Ecto neural progenitor cell (in vitro differentiated cells): ENCODE results near the gene EEPD1.

Experiments used
- DNase-seq: peaks from one replicate; pipeline ENCODE4 v3.0.0-alpha.2; 2018; ENCODE audit warnings: low spot score

The EEPD1 gene

DNA sequence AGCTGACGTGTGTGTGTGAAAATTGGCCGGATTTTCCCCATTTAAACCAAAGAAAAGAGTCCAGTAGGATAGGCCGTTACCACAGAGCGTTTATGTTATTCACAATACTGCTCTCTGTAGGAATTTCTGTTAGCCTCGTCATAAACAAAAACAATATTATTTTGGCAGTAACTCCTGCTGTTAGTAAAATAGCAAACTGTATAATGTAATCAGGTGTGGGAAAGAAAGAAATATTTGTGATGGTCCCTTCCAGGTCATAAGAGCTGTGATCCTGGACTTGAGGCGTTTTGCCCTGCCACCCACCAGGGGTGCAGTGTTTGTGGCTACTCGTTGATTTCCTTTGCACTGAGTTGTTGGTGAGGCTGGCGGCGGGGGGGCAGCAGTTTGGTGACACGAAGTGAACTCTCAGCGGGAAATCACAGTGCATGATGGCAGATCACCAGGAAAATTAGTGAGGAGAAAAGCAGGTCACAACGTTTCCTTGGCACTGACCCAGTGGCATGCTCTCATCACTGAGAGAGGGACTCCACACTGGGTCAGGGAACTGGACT lies 2.8 kb downstream of the EEPD1 start:
- no peak for DNase-seq

DNA sequence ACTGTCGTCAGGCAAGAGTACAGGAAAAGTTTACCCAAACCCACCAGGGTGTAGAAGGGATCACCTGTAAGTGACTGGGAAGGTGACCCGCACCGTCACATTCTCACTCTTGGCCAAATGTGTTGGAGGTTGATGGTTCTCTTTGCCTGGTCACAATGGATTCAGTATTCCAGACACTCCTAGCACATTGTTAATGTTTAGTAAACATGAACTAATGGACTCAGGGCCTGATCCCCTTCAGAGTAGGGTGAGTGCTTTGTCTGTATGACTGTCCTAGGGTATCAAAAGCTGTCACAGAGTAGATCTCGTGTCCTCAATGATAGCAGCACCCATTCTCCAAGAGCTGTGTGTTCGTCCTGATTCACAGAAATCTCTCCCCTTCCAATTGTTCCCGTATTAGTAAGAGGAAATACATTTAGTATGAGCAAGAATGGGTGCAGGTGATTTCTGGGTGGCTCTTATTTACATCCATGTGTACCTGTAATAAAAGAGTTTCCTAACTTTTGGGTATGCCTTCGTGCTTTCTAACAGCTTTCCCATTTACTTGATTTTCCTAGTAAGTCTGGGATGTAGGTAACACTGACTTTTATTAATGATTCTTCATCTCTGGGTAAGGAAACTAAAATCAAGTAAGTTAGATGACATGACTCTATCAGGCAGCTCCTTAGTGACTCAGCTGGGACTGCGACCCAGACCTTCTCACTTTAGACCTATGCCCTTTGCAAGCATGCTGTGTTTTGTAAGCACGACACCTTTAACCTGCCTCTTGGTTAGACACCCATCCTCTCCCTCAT lies 4.7 kb downstream of the EEPD1 start:
- no peak for DNase-seq

DNA sequence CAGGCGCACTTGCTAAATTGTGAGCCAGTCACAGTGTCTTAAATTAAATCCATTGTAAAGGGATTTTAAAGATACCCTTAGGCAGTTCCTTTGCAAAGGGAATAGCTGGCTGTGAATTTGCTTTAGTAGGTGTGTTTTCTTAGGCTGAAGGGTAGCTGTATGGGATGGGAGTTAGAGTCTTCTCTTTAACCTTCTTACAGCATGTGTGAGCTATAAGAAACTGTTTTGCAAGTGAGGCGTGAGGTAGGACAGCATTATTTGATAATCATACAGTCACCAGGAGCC lies 5.2 kb downstream of the EEPD1 start:
- no peak for DNase-seq

DNA sequence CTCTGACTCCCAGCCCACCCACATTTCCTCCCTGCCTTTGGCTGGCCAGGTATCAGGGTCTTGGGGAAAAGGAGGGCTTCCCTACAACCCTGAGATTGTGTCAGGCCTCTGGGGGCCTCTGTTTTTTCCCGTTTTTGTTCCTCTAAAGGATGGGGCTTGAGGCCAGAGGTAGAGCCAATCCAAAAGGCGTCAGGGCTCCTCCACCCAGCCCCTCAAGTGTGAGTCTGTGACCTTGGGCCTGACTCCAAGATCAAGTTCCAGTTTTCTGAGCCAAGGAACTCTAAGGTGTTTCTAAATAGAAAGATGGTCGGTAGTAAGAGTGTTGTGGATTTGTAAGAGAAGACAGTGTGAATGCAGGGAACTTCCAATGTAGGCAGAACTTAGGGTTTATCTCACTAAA lies 6.6 kb downstream of the EEPD1 start:
- DNase-seq, result no peak

DNA sequence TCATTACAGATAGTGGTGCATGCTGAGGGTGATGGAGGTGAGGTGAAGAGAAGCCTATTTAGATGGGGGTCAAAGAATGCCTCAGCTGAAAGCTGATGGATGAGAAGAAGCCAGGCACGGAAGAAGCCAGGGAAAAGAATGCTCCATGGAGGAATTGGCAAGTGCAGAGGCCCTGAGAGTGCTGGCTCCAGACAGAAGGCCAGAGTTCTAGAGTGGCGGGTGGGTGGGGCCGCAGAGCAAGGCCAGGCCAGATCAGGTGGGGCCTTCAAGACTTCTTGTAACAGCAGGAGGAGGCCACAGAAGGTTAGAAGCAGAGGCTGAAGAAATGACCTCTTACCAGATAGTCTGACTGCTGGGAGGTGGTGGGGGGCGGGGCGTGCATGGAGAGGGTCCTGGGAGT lies 7.3 kb downstream of the EEPD1 start:
- no peak for DNase-seq

DNA sequence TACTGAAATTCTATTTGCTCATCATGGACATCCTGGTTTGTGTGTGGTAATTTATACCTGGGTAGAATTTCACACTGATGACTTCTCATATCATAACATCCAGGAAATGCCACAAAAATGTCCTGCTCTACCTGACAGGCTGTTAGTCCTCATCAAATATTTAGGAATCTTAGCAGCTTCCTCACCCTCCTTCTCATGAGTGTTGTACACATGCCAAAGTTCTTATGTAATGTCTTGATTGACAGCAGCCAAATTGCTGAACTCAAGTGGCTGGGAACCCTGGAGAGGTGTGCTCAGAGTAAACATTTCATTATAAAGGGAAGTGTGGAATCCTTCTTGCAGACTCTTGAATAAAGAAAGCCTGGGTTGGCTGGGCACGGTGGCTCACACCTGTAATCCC lies 8.9 kb downstream of the EEPD1 start:
- DNase-seq, result no peak

DNA sequence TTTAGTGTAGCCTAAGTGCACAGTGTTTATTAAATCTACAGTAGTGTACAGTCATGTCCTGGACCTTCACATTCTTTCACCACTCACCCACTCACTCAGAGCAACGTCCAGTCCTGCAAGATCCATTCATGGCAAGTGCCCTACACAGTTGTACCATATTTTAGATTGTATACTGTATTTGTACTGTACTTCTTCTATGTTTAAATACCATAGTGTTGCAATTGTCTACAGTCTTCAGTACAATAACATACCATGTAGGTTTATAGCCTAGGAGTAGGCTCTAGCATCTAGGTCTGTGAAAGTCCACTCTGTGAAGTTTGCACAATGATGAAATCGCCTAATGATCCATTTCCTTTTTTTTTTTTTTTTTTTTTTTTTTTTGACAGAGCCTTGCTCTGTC lies 12.0 kb downstream of the EEPD1 start:
- no peak for DNase-seq

DNA sequence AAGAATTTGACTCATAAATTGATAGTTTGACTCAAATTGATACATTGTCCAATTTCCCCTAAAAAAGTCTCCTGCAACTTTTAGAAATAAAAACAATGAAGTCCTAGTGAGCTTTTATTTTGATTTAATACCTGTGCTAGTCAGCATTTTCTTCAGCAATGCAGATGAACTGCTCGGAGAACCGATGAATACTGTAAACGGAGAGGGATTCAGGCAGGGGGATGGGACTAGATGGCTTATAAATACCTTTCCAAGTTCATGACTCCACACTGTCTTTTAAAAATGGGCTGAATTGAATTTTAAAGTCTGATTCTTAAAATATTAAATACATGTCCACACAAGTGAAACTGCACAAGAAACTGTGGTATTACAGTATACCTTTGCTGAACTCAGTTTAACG lies 12.7 kb downstream of the EEPD1 start:
- DNase-seq, result no peak

DNA sequence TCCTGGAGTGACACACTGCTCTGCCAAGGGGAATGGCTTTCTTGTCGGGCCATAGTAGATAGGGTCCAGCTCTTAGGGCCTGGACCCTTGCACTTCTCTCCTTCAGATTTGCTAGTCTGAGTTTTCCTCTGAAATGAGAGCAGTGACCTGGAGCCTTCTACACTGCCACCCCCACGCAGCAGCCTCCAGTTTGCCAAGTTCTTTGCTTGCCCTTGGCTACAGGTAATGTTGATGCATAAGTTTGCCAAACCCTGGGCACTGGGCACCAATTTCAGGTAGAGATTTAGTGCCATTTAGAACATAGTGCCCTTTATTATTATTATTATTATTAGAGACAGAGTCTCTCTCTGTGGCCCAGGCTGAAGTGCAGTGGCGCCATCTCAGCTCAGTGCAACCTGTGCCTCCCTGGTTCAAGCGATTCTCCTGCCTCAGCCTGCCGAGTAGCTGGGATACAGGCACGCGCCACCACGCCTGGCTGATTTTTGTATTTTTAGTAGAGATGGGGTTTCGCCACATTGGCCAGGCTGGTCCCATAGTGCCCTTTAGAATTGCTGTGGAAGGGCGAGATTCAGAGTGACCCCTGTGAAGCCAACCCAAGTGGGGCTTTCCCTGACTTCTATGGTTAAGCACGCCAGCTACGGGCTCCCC lies 14.5 kb downstream of the EEPD1 start:
- no peak for DNase-seq

DNA sequence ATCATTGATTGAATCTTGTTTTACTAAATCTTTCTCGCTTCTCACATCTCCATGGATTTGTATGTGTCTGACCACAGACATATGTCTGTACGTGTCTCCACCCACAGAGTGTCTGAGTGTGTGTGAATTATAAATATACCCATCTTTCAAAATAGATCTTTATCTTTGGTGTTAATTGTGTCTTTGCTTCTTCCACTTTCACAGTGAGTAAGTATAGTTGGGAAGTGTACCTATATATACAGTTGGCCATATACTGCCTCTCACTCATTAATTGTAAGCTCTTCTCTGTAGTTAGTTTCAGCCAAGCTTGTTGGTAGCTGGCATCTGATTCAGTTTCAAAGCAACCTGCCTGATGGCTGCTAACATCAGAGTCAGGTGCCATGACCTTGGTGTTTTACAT lies 18.4 kb downstream of the EEPD1 start:
- no peak for DNase-seq

DNA sequence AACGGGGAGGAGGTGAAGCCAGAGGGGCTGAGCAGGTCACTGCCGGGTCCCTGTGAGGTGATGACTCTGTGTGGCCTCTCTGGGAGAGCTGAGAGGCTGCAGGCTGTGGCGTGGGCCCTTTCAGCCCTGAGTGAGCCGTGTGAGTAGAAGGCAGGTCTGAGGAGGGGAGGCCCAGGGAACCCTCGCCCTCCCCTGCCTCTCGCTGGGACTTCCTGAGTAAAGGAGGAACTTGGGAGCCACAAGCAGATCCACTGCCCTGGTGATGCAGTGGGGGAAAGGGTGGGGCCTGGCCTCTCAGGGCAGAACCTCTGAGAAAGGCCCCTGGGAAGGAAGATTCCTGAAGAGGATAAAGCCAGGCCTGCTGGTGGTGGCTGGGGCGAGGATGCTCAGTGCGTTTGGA lies 22.8 kb downstream of the EEPD1 start:
- no peak for DNase-seq

DNA sequence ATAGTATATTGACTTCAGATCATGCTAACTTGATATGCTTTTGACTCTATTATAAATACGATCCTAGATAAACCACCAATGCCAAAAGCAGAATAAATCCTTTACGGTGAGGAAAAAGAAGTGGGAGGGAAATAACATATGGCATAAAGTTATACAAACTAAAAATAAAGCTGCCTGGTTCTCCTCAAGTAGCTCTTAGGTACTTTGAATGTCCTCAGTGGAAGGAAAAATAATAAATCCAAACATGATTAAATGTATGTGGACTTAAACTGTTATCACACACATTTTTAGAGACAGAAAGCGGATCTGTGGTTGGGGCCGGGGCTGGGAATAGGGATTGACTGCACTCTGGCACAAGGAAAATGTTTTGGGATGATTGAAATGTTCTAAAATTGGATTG lies 23.6 kb downstream of the EEPD1 start:
- no peak for DNase-seq

DNA sequence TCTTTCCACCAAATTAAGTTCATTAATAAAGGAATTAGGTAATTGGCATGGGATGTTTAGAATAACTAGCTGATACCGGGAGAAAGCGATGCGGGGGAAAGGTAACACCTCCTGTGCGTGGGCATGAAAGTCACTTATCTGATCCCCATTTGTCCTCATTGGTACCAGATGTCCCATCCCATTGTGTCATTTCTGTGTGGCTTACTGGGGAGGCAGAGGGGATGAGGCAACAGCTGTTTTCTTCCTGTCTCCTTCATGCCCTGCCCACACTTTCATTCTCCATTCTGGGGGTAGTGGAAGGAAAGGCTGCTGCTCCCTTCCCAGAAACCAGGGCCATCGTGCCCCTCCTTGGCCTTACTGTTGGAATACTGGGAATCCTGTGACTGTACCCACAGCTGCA lies 27.1 kb downstream of the EEPD1 start:
- DNase-seq, result no peak

DNA sequence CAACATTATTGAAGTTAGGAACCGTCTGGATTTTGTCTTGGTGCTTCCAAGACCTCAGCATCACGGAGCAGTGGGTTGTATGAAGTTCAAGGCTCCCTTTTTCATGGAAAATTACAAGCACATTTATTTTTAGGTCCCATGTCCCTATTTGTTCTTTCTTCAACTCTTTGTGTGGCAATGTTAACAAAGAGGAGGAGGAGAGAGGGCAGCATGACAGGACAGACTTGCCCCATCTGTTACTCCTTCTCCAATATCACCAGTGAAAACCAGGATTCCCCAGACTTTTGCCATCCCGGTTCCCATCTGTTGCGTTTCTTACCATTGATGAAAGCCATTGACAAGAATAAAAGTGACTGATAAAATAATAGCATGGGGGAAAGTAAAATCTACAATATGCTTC lies 28.6 kb downstream of the EEPD1 start:
- no peak for DNase-seq

DNA sequence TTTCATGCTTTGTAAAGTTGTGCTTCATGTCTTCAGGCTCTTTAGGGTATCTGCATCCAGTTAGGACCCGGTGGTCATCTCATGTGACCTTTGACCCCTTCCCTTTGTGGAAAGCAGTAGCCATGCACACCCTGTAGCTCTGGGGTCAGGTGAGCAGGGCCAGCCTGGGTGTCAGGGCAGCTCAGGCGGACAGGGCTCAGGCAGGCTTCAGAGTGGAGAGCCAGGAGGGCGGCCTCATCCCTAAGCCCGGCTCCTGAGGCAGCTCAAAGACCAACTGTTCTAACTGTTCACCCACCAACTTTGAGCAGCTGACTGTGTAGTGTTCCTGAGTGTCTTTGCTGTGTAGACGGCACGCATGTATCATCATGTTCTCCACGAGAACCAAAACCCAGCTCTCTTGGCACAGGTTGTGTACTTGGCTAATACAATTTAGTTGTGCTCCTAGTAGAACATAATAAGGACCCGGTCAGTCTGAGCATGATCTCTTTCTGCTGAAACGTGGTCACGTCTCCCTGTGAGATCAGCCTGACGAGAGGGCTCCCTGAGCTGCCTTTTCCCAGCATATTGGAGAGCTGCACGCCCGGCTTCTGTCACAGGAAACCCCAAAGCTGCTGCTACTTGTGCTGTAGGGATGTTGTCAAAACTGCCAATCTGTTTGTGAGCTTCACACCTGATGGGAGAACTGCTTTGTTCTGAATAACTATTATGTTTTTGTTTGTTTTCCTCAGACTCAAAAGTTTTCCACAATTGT lies 30.0 kb downstream of the EEPD1 start:
- DNase-seq, result no peak

DNA sequence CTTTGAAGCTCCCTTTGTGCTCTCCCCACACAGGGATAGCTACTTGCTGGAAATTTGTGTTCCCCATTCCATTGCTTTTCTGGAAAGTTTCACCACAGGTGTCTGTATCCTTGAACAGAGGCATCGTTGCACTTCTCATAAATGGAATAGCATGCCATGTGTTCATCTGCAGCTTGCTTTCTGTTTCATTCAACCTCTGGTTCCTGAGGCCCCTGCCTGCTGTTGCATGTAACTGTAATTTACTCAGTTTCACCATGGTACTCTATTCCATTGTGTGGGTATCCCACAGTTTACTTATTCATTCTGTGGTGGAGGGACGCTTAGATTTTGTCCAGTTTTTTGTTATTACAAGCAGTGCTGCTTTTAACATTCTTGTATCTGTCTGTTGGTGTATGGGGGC lies 32.0 kb downstream of the EEPD1 start:
- DNase-seq, result no peak

DNA sequence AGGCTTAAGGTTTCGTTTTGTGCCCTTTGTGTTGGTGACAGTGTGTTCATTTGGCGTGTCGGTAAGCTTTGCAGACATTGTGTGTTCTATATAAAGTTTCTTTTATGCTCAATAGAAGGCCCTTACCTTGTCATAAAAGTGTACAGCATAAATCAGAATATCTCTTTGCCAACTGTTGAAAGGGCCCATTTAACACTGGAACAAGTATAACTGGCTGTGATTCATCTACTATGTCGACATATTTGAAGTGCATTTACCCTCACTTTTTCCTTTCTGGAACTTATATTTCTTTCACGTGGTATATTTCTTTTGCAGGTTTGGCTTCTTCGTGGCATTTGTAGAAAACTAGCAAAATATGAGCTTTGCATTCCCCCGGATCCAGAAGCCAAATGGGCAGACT lies 32.7 kb downstream of the EEPD1 start:
- no peak for DNase-seq

DNA sequence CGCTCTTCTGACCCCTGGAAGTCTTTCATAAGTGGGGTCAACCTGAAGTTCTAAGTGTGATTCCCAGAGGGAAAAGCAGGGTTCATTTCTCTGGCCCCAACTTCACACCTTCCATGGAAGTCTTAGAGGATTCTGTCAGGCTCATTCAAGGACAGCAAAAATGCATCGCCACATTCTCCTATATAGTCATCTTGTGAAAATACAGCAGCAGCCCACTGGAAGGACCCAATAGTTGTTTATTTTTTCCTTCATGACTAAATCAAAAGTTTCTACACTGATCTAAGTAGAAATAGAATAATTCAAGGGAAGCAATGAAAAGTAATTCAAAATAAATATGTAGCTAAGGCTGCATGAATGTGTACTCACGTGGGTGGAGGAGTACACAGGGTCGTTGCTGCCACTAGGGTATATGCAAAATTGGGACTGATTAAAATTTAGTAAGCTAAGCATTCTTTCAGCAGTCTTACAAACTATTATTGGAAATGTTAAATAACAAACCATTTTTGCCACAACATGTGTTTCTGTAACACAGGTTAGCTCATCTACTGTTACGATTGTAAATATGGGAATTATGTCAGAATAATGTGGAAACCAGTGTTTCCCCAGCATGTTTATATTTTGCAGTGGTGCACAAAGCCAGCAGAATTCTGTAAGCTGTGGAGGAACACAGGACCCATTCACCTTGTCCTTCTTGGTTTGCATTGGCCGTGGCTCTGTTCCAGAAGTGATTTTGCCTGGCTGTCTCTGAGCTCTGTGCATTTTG lies 33.5 kb downstream of the EEPD1 start:
- no peak for DNase-seq

DNA sequence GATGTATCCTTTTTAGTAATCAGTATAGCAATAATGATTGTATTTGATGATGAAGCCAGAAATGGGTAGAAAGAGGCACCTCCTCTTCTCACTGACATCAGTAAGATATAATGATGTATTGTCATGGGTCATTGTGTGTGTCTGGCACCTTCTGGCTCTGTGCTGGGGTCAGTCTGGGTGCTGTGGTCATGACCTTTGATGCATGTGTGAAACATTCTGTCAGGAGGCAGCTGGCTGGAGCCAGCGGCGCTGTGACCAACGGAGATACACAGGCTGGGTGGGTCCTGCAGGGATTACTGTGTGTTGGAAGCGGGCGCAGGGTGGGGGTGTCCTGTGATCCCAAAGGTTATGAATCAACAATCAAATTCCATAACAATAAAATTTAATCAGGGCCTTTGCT lies 35.2 kb downstream of the EEPD1 start:
- DNase-seq, result no peak

DNA sequence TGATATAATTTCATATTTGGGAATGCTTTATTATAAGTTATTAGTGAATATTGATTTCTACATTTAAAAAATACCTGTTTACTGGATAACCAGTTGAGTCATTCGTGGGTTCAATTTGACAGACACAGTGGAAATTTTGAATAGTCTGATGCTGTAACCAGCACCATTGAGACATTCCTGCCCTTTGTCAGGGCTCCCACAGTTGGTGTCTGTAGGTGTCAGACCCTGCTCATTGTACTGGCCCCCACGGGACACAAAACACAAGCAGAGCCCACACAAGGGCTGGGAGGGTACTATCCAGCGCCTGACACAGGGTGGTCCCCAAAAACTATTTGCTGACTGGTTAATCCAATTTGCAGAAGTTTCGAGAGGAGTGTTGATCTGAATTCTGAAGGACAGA lies 35.9 kb downstream of the EEPD1 start:
- DNase-seq, result no peak

DNA sequence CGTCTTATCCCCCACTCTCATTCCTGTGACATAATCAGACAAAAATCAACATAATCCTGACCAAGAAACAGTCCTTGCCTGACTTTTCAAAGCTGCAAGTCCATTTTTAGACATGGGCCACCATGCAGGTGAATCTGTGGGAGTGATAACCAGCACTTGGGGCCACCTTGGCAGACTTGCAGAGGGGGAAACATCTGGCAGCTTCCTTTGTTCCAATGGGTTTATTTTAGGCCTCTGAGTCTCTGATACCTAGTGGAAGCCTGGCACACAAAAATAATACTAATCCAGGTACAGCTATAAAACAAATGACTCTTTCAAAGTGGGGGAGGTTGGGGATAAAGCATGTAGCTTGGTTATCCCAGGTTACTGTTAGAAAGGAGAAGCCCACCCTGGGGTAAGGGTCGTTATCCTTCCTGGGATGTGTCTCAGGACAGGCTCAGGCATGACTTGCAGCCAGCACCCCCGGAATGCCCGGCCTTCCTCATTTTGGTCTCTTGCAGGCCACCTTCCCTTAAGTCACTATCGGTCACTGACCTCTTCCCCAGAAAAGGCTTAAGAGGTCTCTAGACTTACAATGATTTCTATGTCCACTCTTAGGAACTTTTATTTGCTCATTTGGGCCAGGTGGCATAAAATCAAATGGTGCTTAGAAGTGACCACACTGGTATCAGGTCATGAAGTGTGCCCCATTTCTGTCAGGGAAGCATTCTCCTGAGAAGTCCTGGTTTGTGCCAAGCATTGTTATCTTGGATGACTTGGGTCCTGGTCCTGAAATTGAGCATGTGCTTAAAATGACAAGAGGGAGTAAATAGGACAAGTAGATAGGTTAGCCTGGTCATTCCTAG lies 37.6 kb downstream of the EEPD1 start:
- DNase-seq, result no peak
